Measurements from ENCODE around the gene RRM2.
"Not testable (repeated sequence)": the region's sequence is repeated elsewhere in the genome, so short reads cannot be mapped to it uniquely, and the experiment has no call there.

Gene RRM2

DNA sequence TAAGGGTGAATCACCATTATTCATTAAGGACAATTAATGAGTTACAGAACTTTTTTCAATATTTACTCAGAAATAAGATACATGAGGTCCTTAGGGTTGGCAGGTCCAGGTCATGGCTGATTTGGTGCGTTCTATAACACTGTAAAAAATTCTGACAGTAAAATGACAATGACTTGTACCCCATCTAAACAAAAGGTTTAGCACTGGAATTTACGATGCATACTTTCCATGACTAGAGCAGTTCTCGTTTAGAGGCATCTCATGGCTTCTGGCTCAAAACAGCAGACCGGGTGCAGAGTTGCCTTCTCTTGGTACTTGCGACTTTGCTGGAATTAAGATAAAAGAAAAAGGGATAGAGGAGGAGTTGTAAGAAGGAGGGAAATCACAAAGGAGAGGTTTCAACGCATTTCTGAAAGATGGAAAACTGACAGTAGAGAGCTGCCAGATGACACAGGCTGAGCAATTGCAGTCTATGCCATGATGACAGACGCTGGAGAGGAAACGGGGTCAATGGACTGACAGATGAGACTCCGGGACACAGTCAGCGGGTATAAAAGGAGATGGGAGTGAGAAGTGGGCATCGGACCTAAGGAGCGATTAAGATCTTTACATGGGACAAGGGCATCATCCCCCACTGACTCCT, 38.2 kb upstream of the RRM2 start:
- TF ChIP-seq, protein P1, sequence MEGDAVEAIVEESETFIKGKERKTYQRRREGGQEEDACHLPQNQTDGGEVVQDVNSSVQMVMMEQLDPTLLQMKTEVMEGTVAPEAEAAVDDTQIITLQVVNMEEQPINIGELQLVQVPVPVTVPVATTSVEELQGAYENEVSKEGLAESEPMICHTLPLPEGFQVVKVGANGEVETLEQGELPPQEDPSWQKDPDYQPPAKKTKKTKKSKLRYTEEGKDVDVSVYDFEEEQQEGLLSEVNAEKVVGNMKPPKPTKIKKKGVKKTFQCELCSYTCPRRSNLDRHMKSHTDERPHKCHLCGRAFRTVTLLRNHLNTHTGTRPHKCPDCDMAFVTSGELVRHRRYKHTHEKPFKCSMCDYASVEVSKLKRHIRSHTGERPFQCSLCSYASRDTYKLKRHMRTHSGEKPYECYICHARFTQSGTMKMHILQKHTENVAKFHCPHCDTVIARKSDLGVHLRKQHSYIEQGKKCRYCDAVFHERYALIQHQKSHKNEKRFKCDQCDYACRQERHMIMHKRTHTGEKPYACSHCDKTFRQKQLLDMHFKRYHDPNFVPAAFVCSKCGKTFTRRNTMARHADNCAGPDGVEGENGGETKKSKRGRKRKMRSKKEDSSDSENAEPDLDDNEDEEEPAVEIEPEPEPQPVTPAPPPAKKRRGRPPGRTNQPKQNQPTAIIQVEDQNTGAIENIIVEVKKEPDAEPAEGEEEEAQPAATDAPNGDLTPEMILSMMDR (IDR thresholded peaks at IDR 0.05; ENCODE audit: low read depth, low read length) = no peak
- DNase-seq (ENCODE audit: extremely low read depth, low read depth) = no peak

DNA sequence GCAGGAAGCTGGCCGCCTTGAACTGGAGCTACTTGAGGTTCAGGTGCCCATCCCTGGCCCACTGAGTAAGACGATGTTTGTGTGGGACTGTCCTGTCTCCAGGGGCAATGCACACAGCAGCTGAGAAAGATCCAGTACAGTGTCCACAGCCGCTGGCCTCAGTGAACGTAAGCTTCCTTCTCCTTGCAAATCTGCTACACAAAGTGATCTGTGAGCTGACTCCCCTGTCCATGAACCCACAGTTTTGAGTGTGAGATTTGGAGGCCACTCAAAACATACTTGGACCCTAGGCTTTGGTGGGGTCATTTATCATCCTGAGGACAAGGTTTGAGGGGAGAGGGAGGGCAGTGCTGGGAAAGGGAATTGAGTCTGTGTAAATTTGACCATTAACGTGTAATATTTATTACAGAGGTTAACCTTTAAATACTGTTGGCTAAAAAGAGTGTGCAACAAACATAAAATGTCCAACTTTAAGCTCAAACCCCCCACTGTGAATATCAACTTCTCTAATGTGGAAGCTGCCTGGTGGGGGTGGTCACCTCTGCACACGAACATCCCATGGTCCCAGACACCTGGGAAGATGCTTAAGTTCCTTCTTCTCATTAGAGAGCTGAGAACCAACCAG, 37.4 kb upstream of the RRM2 start:
- TF ChIP-seq, protein P1 (IDR thresholded peaks at IDR 0.05; ENCODE audit: low read depth, low read length) = no peak
- no peak for DNase-seq (ENCODE audit: extremely low read depth, low read depth)

DNA sequence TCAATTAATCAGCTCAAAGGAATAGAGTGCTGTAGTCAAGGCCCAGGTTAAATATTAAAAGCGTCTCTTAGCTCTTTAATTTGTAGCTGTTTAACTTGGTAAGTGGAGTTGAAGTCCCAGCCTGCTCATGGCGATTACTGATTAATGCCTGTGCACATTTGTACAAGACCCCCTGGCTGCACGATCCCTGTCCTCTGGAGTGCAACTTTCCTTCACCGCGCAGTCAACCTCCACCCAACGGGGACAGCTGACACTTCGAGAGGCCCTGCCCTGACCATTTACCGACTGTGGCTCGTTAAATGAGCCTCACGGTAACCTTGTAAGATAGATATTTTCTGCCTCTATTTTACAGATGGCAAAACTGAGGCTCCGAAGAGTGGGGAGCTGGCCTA, 36.9 kb upstream of the RRM2 start:
- DNase-seq (ENCODE audit: extremely low read depth, low read depth) = no peak
- TF ChIP-seq, protein P1 (IDR thresholded peaks at IDR 0.05; ENCODE audit: low read depth, low read length) = no peak

DNA sequence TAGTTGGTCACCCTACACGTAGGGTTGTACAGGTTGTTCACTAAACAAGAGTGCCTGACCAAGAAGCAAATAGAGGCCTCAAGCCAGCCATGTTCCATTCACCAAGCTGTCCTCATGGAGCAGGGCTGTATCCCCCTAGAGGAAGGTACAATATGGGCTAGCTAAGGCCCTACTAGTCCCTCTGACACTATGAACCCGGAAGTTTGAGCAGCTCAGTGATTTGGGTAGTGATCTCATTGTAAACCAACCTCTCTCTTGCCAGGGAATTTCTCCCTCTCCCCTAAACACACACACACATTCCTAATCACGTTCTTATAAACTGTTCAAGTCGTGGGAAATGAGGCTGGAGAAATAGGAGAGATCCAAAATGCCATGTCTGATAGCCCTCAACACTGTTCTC, 35.6 kb upstream of the RRM2 start:
- TF ChIP-seq, protein P1 (IDR thresholded peaks at IDR 0.05; ENCODE audit: low read depth, low read length) = no peak
- no peak for DNase-seq (ENCODE audit: extremely low read depth, low read depth)

DNA sequence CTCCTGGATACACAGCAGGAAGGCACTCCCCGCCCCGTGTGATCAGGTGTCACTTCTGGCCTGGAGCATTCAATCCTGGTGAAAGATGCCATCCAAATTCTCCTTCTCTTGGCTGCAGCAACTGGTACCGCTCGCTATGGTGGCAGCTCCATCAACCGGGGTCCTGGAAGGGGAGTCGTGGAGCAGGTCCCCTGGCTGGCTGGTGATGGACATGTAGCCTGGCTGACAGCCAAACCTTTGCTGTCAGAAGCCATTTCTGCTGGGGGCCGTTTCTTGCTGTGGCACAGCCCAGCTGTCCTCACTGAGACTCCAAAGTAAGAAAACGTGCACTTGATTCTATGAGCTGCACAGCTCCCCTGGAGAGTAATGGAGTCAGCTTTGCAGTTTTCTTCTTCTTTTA, 35.2 kb upstream of the RRM2 start:
- no peak for DNase-seq (ENCODE audit: extremely low read depth, low read depth)
- TF ChIP-seq, protein P1 (IDR thresholded peaks at IDR 0.05; ENCODE audit: low read depth, low read length) = no peak

DNA sequence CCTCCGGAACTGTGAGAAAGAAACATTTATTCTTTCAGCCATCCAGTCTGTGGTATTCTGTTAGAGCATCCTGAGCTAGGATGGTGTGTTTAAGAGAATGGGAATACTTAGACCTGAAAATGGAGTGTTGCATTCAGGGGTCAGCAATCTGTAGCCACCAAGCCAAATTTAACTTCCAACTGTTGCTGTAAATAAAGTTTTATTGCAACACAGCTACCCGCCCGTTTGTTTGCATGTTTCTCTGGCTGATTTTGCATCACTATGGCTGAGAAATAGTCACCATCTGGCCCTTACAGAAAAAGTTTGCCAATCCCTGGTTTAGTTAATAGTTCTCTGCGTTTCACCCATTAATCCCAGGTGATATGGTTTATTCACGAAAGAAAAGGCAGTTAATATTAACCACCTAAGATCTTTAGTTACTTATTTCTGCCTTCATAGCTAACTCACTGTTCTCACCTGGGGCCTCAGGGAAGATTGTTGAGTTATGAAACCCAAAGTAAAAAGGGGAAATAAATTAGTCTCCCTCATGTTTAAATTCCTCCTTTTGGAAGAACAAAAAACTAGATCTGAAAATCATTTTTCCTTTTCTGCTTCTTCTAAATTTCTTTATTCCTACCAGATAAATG, 32.9 kb upstream of the RRM2 start:
- TF ChIP-seq, protein P1 (IDR thresholded peaks at IDR 0.05; ENCODE audit: low read depth, low read length) = no peak

DNA sequence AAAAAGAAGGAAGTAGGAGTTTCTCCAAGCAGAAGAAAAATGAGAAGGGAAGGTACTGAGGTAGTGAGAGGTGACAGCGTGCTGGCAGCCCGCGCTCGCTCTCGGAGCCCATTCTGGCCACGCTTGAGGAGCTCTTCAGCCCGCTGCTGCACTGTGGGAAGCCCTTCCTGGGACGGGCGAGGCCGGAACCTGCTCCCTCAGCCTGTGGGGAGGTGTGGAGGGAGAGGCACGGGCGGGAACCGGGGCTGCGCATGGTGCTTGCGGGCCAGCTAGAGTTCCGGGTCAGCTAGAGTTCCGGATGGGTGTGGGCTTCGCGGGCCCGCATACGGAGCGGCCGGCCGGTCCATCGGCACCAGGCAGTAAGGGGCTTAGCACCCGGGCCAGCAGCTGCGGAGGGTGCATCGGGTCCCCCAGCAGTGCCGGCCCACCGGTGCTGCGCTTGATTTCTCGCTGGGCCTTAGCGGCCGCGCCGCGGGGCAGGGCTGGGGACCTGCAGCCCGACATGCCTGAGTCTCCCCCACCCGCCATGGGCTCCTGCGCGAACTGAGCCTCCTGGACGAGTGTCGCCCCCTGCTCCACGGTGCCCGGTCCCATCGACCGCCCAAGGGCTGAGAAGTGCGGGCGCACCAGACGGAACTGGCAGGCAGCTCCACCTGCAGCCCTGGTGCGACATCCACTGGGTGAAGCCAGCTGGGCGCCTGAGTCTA, 31.2 kb upstream of the RRM2 start:
- TF ChIP-seq, protein P1 (IDR thresholded peaks at IDR 0.05; ENCODE audit: low read depth, low read length) = no peak
- no peak for DNase-seq (ENCODE audit: extremely low read depth, low read depth)

More for the DNA sequence above, 32.9 kb upstream of the RRM2 start:
- no peak for DNase-seq (ENCODE audit: extremely low read depth, low read depth)

DNA sequence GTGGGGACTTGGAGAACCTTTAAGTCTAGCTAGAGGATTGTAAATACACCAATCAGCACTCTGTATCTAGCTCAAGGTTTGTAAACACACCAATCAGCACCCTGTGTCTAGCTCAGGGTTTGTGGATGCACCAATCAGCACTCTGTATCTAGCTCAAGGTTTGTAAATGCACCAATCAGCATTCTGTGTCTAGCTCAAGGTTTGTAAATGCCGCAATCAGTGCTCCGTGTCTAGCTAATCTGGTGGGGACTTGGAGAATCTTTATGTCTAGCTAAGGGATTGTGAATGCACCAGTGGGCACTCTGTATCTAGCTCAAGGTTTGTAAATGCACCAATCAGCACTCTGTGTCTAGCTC, 30.7 kb upstream of the RRM2 start:
- not testable (repeated sequence) for DNase-seq (ENCODE audit: extremely low read depth, low read depth)
